Measurements from ENCODE around the gene TSPY2. TPM values are rescaled to one million over a fixed set of nuclear protein-coding genes. Genes with fewer than 3 reads are reported as not detected.
"Not testable (repeated sequence)": the region's sequence is repeated elsewhere in the genome, so short reads cannot be mapped to it uniquely, and the experiment has no call there.

Gene TSPY2, protein sequence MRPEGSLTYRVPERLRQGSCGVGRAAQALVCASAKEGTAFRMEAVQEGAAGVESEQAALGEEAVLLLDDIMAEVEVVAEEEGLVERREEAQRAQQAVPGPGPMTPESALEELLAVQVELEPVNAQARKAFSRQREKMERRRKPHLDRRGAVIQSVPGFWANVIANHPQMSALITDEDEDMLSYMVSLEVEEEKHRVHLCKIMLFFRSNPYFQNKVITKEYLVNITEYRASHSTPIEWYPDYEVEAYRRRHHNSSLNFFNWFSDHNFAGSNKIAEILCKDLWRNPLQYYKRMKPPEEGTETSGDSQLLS
- not detected in 2 replicates for total RNA-seq
- polyA plus RNA-seq, result not detected in 2 replicates

DNA sequence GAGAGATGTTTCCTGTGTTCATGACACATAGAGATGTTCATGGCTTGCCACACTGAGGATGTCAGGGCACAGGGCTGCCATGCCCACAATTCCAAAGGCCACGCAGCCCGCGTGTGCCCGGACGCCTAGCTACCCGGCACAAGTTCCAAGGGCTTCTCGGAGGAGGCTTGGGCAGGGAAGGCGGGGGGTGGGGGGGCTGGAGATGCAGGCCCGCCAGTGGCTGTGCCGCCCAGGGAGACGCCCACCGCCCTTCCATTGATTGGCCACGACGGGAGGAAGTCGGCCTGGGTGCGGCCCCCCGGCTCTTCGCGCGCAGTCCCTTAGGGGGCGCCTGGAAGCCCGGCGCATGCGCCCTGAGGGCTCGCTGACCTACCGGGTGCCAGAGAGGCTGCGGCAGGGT lies at the start of gene TSPY2:
Gene TSPY2, plus strand, starts transcription at position 301 of the 400 bp plus-strand sequence. Its CDS starts 46 bp downstream, at position 347.
- H3K4me3 ChIP-seq; H3K4me1 ChIP-seq (ENCODE audit: insufficient read depth); H3K4me2 ChIP-seq; DNase-seq (ENCODE audit: low spot score); H3K9me3 ChIP-seq (ENCODE audit: low read depth); H3K27me3 ChIP-seq; H3K27ac ChIP-seq; H2AFZ ChIP-seq; H3K79me2 ChIP-seq; H3K9me2 ChIP-seq (replicated peaks; ENCODE audit: insufficient read depth); H3K36me3 ChIP-seq (replicated peaks; ENCODE audit: insufficient read depth, low read depth); H4K20me1 ChIP-seq (ENCODE audit: insufficient read depth, poor library complexity, severe bottlenecking): not testable (repeated sequence)
- no CpG with 5 or more reads among the region's 27 CpGs for WGBS (ENCODE audit: low lambda C conversion rate, missing lambda C conversion rate)

DNA sequence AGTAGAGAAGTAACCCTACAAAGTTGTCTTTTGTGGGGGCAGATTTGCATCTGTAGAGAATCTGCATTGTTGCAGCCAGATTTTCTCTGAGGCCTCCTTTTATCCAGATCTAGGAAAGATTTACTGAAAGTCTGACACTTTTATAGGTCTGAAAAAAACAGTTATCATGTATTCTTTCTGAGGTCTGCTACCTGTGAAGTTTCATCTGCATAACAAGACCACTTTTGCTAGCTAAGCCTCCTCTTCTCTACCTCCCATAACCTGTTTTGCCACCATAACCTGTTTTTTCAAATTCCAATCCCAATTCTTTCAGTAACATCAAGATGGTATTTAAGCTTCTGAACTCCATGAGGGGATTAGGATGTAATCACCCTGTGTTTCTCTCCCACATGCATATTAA lies 36.5 kb upstream of the TSPY2 start:
- not testable (repeated sequence) for H3K79me2 ChIP-seq; H2AFZ ChIP-seq; DNase-seq (ENCODE audit: low spot score); H3K9me3 ChIP-seq (ENCODE audit: low read depth); H3K9me2 ChIP-seq (replicated peaks; ENCODE audit: insufficient read depth); H3K4me3 ChIP-seq; H3K27ac ChIP-seq; H3K4me1 ChIP-seq (ENCODE audit: insufficient read depth); H3K36me3 ChIP-seq (replicated peaks; ENCODE audit: insufficient read depth, low read depth); H3K4me2 ChIP-seq; H3K27me3 ChIP-seq; H4K20me1 ChIP-seq (ENCODE audit: insufficient read depth, poor library complexity, severe bottlenecking)

DNA sequence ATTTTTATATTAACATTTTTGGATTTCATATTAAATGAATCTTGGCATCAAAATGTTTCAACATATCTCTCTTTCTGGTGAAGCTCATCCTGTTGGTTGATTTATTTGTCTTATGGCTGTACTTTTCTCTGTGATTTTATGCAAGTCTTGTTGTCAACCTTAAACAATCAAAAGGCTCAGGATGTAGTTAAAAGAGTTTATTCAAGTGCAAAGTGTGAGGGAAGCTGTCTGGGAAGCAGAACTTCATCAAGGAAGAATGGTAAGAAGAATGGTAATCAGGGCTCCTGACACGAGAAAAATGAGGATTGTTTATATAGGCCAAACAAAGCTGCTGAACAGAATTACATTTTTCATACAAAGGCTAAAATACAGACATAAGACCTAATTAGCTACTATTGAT lies 29.0 kb upstream of the TSPY2 start:
- H3K79me2 ChIP-seq; H3K27ac ChIP-seq; H3K4me1 ChIP-seq (ENCODE audit: insufficient read depth); H3K36me3 ChIP-seq (replicated peaks; ENCODE audit: insufficient read depth, low read depth); H4K20me1 ChIP-seq (ENCODE audit: insufficient read depth, poor library complexity, severe bottlenecking); DNase-seq (ENCODE audit: low spot score); H2AFZ ChIP-seq; H3K27me3 ChIP-seq; H3K4me3 ChIP-seq; H3K9me2 ChIP-seq (replicated peaks; ENCODE audit: insufficient read depth); H3K4me2 ChIP-seq; H3K9me3 ChIP-seq (ENCODE audit: low read depth): not testable (repeated sequence)
- WGBS (ENCODE audit: low lambda C conversion rate, missing lambda C conversion rate), result no CpG with 5 or more reads among the region's 1 CpG

DNA sequence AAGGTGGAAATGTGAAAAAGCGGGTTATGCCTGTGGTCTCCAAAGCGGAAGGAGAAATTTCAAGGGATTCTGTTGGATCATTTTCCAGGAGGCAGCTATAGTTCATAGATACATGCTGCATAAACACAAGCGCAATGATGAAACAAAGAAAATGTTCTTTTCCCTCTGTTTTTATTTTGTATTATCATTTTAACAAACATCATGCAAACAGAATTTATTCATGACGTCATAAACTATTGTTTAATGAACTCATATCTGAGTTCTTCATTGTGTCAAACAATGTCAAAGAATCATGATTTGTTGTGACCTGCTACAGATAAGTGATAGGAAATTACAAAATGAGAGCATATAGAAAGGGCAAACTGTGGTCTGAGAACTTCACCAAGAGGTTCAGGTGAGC lies 23.8 kb downstream of the TSPY2 start:
- WGBS (ENCODE audit: low lambda C conversion rate, missing lambda C conversion rate), result no CpG with 5 or more reads among the region's 4 CpGs

More for the DNA sequence above, 23.8 kb downstream of the TSPY2 start:
- not testable (repeated sequence) for H3K79me2 ChIP-seq; H3K9me3 ChIP-seq (ENCODE audit: low read depth); H3K36me3 ChIP-seq (replicated peaks; ENCODE audit: insufficient read depth, low read depth); H3K4me2 ChIP-seq; H3K4me3 ChIP-seq; H4K20me1 ChIP-seq (ENCODE audit: insufficient read depth, poor library complexity, severe bottlenecking); H3K27ac ChIP-seq; H3K9me2 ChIP-seq (replicated peaks; ENCODE audit: insufficient read depth); H3K4me1 ChIP-seq (ENCODE audit: insufficient read depth); DNase-seq (ENCODE audit: low spot score); H3K27me3 ChIP-seq; H2AFZ ChIP-seq

Data from hepatocyte (in vitro differentiated cells).